Measurements from ENCODE around the gene SLC43A2.

Gene SLC43A2

DNA sequence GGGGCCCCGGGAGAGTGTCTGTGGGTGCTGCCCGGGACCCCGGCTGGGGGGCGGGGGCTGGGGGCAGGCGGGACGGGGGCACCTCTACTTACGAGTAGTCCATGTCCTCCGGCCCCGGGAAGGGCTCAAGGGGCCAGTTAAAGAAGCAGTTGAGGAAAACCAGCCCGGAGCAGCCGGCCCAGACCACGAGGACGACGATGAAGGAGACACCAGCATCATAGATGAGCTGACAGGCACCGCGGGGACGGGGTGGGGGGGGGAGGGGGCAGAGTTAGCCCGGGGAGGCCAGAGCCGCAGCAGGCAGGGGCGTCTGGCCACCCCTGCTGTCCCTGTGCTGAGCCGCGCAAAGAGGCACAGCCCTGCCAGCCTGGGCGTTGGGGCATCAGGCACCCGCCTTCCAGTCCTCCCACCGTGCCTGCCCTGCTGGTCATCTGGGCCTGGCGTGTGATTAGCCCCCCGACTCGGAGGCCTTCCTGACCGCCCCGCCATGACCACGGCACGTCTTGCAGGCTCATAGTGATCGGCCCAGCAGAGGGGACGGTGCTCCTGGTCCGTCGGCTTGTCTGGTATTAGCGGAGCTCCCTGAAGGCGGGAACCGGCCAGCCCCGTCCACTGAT, 37.1 kb downstream of the SLC43A2 start:
- H3K27ac Mint-ChIP-seq = no peak overlapping the region
- no peaks in the 10 kb centered on the region for H3K9me3 Mint-ChIP-seq (ENCODE audit: low read depth)
- H3K36me3 Mint-ChIP-seq = no peaks in the 10 kb centered on the region
- H3K4me3 Mint-ChIP-seq = no peak overlapping the region
- no peaks in the 10 kb centered on the region for H3K27me3 Mint-ChIP-seq
- H3K4me1 Mint-ChIP-seq (ENCODE audit: low read depth) = peaks cover 9% of the 10 kb centered on the region

DNA sequence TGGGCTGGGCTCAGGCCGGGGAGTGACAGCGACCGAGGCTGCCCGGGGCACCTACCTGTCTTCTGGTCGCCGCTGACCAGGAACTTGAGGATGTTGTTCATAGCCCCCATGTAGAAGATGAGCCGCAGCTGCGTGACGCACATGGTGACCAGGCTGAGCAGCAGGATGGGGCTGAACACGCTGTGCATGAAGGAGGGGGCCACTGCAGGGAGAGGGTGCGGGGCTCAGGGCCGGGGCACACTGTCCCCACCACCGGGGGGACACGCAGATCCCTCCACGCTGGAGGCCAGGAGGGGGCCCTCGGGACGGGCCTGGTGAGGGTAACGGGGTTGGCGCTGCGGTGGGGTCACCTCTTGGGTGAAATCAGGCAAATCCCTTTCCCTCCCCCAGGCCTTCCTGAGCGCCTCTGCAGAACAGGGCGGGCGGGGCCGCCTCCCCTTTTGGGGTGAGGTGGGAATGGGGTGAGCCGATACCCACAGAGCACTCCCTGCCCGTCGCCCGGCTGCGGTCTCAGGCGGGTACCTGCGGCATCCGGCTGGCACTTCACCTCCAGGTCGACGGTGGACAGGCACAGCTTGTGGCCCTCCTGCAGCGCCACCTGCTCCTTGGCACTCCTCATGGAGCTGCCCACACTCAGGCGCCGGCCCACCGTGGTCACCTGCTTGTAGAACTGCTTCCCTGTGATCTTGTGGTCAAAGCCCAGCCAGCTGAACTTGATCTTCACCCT, 37.7 kb downstream of the SLC43A2 start:
- Mint-ChIP-seq H3K27ac (no peak overlapping the region), H3K4me1 (ENCODE audit: low read depth) (peaks cover 9% of the 10 kb centered on the region), H3K9me3 (ENCODE audit: low read depth) (no peaks in the 10 kb centered on the region), H3K36me3 (no peaks in the 10 kb centered on the region), H3K4me3 (no peak overlapping the region), H3K27me3 (no peaks in the 10 kb centered on the region)

GRCh38 chr17:1590029-1590746, 38.4 kb downstream of the SLC43A2 start:
- no peak overlapping the region for H3K27ac Mint-ChIP-seq
- peaks cover 9% of the 10 kb centered on the region for H3K4me1 Mint-ChIP-seq (ENCODE audit: low read depth)
- no peak overlapping the region for H3K4me3 Mint-ChIP-seq
- no peaks in the 10 kb centered on the region for H3K27me3 Mint-ChIP-seq
- no peaks in the 10 kb centered on the region for H3K36me3 Mint-ChIP-seq
- no peaks in the 10 kb centered on the region for H3K9me3 Mint-ChIP-seq (ENCODE audit: low read depth)

DNA sequence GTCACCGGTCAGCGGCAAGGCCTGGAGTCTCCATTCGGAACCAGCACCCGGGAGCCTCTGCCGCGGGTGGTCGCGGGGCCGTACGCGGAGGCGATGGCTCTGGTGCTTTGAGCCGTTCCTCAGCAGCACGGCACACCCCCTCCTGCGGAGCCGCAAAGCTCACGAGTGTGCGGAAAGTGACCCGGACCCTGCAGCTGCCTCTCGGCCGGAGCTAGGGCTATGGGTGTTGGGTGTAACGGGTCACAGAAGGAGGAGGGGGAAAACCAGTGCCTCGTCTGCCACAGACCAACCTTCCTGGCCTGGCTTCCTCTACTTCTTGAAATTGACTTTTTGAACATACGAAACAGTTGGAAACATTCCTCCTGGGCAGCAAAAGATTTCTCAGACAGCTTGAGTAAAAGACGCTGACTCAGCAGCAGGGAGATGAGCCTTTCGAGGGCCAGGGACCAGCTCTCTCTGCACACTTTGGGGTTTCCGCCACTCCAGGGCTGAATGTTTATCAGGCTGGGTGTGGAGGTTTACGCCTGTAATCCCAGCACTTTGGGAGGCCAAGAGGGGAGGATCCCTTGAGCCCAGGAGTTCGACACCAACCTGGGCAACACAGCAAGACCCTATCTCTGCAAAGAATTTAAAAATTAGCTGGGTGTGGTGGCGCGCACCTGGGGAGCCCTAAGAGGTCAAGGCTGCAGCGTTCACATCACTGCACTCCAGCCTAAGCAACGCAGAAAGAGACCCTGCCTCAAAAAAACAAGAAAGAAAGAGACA, 39.6 kb downstream of the SLC43A2 start:
- Mint-ChIP-seq H3K9me3 (ENCODE audit: low read depth) (no peaks in the 10 kb centered on the region), H3K27me3 (no peaks in the 10 kb centered on the region), H3K36me3 (no peaks in the 10 kb centered on the region), H3K27ac (no peak overlapping the region), H3K4me3 (no peak overlapping the region), H3K4me1 (ENCODE audit: low read depth) (peaks cover 9% of the 10 kb centered on the region)

DNA sequence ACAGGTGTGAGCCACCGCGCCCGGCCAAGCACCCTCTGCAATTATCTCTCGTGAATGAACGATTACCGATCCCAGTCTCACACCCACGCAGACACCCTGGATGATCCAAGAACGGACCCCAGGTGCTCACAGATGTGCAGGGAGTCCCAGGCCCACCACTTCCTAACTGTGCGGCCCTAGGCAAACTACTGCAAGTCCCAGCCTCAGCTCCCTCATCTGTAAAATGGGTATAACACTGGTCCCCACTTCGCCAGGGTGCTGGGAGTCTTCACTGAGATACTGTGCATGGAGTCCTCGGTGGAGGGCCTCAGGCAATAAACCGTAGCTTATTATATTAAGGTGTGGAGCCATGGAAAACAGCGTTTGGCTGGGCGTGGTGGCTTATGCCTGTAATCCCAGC, 44.5 kb downstream of the SLC43A2 start:
- no peaks in the 10 kb centered on the region for H3K36me3 Mint-ChIP-seq
- no peak overlapping the region for H3K4me3 Mint-ChIP-seq
- no peaks in the 10 kb centered on the region for H3K4me1 Mint-ChIP-seq (ENCODE audit: low read depth)
- H3K27me3 Mint-ChIP-seq = no peaks in the 10 kb centered on the region
- no peaks in the 10 kb centered on the region for H3K9me3 Mint-ChIP-seq (ENCODE audit: low read depth)
- no peak overlapping the region for H3K27ac Mint-ChIP-seq

- H3K27me3 Mint-ChIP-seq = no peaks in the 10 kb centered on the region
- no peaks in the 10 kb centered on the region for H3K36me3 Mint-ChIP-seq
- H3K27ac Mint-ChIP-seq = no peak overlapping the region
- H3K4me3 Mint-ChIP-seq = no peak overlapping the region
- no peaks in the 10 kb centered on the region for H3K4me1 Mint-ChIP-seq (ENCODE audit: low read depth)
- no peaks in the 10 kb centered on the region for H3K9me3 Mint-ChIP-seq (ENCODE audit: low read depth)
Observed at GRCh38 chr17:1583556-1583955, 45.1 kb downstream of the SLC43A2 start.

DNA sequence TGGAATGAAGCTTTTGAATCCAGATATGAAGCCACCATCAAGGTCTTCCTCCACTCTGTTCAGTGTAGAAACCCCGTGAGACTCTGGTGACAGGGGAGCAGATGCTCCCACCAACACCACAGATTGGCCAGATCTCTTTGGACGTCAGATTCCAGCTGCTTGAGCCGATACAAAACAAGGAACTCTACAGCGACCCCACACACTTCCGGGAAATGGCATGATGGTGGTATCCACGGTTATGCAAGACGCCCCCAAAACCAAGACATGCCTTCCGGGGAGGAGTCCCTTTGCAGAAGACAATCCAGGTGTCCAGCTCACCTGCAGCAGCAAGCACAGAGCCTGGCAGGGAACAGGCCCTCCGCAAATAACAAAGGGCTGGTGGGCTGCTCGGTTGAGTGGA, 46.3 kb downstream of the SLC43A2 start:
- no peaks in the 10 kb centered on the region for H3K27me3 Mint-ChIP-seq
- no peak overlapping the region for H3K4me3 Mint-ChIP-seq

DNA sequence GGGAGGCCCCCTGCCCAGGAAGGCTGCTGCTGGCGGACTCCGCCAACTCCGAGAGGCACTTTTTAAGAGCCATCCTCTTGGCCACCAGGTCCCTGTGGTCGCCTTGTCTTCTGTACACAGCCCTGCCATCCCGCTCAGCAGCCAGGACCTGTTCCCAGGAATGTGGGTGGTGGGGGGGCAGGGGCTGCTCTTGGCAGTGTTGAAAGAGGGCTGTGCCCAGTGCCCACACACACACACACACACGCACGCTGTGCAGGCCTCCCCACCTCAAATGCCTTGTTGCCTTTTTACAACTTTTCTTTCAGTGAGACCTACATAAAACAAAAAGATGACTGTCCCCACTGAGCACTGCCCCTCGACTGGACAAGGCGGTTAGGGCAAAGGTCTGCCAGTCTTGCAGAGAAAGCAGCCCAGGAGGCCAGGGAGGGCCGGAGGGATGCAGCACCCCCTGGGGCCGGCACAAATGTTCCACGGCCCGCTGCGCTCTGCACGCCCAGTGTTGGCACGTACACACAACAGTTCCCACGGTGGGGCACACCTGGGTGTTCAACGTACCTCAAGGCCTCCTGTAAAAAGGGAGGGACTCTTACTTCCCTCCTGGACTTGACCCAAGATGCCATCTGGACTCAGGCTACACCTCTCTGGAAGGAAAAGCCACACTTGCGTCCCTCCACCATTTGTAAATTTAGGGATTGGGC, 47.5 kb downstream of the SLC43A2 start:
- Mint-ChIP-seq H3K4me1 (ENCODE audit: low read depth) (no peaks in the 10 kb centered on the region), H3K27me3 (no peaks in the 10 kb centered on the region), H3K9me3 (ENCODE audit: low read depth) (no peaks in the 10 kb centered on the region), H3K27ac (no peak overlapping the region), H3K36me3 (no peaks in the 10 kb centered on the region), H3K4me3 (no peak overlapping the region)

More for the DNA sequence above, 46.3 kb downstream of the SLC43A2 start:
- H3K27ac Mint-ChIP-seq = no peak overlapping the region
- no peaks in the 10 kb centered on the region for H3K4me1 Mint-ChIP-seq (ENCODE audit: low read depth)
- no peaks in the 10 kb centered on the region for H3K9me3 Mint-ChIP-seq (ENCODE audit: low read depth)
- no peaks in the 10 kb centered on the region for H3K36me3 Mint-ChIP-seq

GRCh38 chr17:1578029-1578428, 50.6 kb downstream of the SLC43A2 start:
- Mint-ChIP-seq H3K27ac (no peak overlapping the region), H3K36me3 (no peaks in the 10 kb centered on the region), H3K9me3 (ENCODE audit: low read depth) (no peaks in the 10 kb centered on the region), H3K27me3 (no peaks in the 10 kb centered on the region), H3K4me3 (no peak overlapping the region), H3K4me1 (ENCODE audit: low read depth) (no peaks in the 10 kb centered on the region)

DNA sequence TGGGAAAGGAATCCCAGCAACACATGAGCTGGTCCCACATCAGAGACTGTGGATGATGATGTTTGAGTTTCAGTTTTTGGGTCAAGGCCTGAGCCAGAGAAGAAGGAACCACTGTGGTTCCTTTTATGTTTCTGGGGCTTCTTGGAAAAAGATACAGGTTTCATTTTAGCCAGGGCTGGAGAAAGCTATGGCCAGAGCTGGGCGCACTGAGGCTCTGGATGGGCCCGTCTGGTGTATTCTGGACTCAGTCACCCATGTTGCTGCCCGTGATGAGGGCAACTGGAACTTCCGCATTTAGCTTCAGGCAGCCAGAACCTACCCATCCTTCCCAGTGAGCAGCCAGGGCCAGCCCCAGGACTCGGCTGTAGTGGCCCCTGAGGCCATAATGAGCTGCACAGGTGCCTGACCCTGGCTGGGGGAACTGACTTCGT, 51.0 kb downstream of the SLC43A2 start:
- H3K4me3 Mint-ChIP-seq = no peak overlapping the region
- no peaks in the 10 kb centered on the region for H3K9me3 Mint-ChIP-seq (ENCODE audit: low read depth)
- no peaks in the 10 kb centered on the region for H3K36me3 Mint-ChIP-seq
- no peaks in the 10 kb centered on the region for H3K27me3 Mint-ChIP-seq
- no peak overlapping the region for H3K27ac Mint-ChIP-seq
- no peaks in the 10 kb centered on the region for H3K4me1 Mint-ChIP-seq (ENCODE audit: low read depth)

DNA sequence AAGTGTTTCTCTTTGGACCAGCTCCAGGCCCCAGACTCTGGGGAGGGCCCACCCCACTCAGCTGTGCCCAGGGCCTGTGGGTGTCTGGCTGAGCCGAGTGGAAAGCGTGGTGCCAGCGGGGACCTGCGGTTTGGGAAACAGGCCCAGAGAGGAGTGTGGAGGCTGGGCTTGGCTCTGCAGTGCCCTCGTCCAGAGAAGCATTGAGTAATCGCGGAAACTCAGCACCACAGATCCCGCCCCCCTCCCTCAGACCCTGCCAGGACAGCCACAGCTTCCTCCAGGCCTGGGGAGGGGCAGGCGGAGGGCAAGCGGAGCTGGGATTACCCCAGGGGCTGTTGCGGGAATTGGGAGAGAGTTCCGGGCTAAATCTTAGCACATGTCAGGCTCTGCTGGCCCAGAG, 51.5 kb downstream of the SLC43A2 start:
- Mint-ChIP-seq H3K4me3 (no peak overlapping the region), H3K9me3 (ENCODE audit: low read depth) (no peaks in the 10 kb centered on the region), H3K36me3 (no peaks in the 10 kb centered on the region), H3K27ac (no peak overlapping the region), H3K4me1 (ENCODE audit: low read depth) (no peaks in the 10 kb centered on the region), H3K27me3 (no peaks in the 10 kb centered on the region)

DNA sequence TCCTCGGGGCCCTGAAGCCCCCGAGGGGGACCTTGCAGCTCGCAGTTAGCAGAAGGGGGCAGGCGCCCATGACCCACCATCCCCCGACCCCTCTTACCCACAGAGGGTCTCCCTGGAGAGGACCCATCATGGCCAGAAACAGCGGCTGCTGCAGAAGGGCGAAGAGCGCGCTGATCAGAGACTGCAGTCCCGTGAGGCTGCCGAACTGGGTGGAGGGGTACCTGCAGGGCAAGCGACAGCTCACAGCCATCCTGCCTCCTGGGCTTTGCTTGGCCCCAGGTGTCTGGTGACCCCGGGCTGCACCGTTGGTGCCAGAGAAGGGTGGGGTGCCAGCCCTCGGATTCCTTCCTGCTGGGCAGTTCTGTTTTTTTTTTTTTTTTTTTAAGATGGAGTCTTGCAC, 52.1 kb downstream of the SLC43A2 start:
- no peaks in the 10 kb centered on the region for H3K27me3 Mint-ChIP-seq
- no peaks in the 10 kb centered on the region for H3K36me3 Mint-ChIP-seq
- H3K27ac Mint-ChIP-seq = no peak overlapping the region
- no peaks in the 10 kb centered on the region for H3K9me3 Mint-ChIP-seq (ENCODE audit: low read depth)
- no peaks in the 10 kb centered on the region for H3K4me1 Mint-ChIP-seq (ENCODE audit: low read depth)
- H3K4me3 Mint-ChIP-seq = no peak overlapping the region

GRCh38 chr17:1574697-1575471, 53.8 kb downstream of the SLC43A2 start:
- no peaks in the 10 kb centered on the region for H3K36me3 Mint-ChIP-seq
- no peaks in the 10 kb centered on the region for H3K27me3 Mint-ChIP-seq
- no peaks in the 10 kb centered on the region for H3K4me1 Mint-ChIP-seq (ENCODE audit: low read depth)
- H3K4me3 Mint-ChIP-seq = no peak overlapping the region
- no peaks in the 10 kb centered on the region for H3K9me3 Mint-ChIP-seq (ENCODE audit: low read depth)
- no peak overlapping the region for H3K27ac Mint-ChIP-seq
